H1 (cell line): ENCODE measurements around the gene TROAP. TPM values are rescaled to one million over a fixed set of nuclear protein-coding genes. Genes with fewer than 3 reads are reported as not detected.
A peak's percentile ranks its signal among the peaks of the same experiment; 100 is the strongest.

Experiments used
- CTCF ChIA-PET: fragments of 300-600 bp; sonication (Branson Sonifier 250); formaldehyde crosslinking; loops from one replicate; lab custom pipeline; 2021; ENCODE audit not compliant: partially characterized antibody; lab: Charles Lee
- POLR2A ChIA-PET: fragments of 300-600 bp; sonication (Branson Sonifier 250); formaldehyde crosslinking; loops from one replicate; lab custom pipeline; 2021; ENCODE audit warnings: inconsistent platforms; ENCODE audit not compliant: partially characterized antibody; lab: Charles Lee
- DNase-seq, 2 experiments: peaks; one replicate each; pipeline versions ENCODE4 v3.0.0 to v3.0.0-alpha.2; 2010 to 2022; ENCODE audit warnings: low spot score in 2 of 2, low read depth in 1 of 2, mixed read lengths in 1 of 2
- FAIRE-seq: peaks from 2 replicates; lab custom pipeline; 2011; peaks lifted over from hg19 to GRCh38; lab: Jason Lieb, UNC
- H2AFZ ChIP-seq: 2 replicates; pipeline ENCODE4 v1.8.1; 2012; ENCODE audit warnings: low read length, inconsistent platforms
- H2AK5ac ChIP-seq: 2 replicates; pipeline ENCODE4 v1.6.1; 2013; ENCODE audit warnings: low read depth, low read length
- H2BK120ac ChIP-seq: replicated peaks from 2 replicates; pipeline ENCODE3; 2013; ENCODE audit warnings: low read depth, low read length, inconsistent platforms
- H2BK12ac ChIP-seq: 2 replicates; pipeline ENCODE4 v1.6.1; 2013; ENCODE audit warnings: low read depth, low read length
- H2BK15ac ChIP-seq: 2 replicates; pipeline ENCODE4 v1.6.1; 2013; ENCODE audit warnings: low read length
- H2BK20ac ChIP-seq: 2 replicates; pipeline ENCODE4 v1.6.1; 2013; ENCODE audit warnings: low read length
- H2BK5ac ChIP-seq: 2 replicates; pipeline ENCODE4 v1.6.1; 2013; ENCODE audit warnings: low read depth, low read length
- H3K14ac ChIP-seq: 2 replicates; pipeline ENCODE4 v1.6.1; 2013; ENCODE audit warnings: inconsistent platforms; ENCODE audit not compliant: insufficient read length
- H3K18ac ChIP-seq: 2 replicates; pipeline ENCODE4 v1.6.1; 2013; ENCODE audit warnings: low read length; ENCODE audit errors: extremely low read depth
- H3K23ac ChIP-seq: 2 replicates; pipeline ENCODE4 v1.6.1; 2013; ENCODE audit warnings: inconsistent platforms; ENCODE audit not compliant: insufficient read length
- H3K23me2 ChIP-seq: 2 replicates; pipeline ENCODE4 v1.6.1; 2013; ENCODE audit warnings: low read depth, low read length
- H3K27ac ChIP-seq: 2 replicates; pipeline ENCODE4 v1.6.1; 2011; ENCODE audit warnings: low read depth, low read length, inconsistent platforms
- H3K27me3 ChIP-seq, 4 experiments: replicated peaks in 1 of 4; 1 replicate in 1 of 4; 2 replicates in 3 of 4; pipeline versions ENCODE4 v1.6.1 to v1.8.1; 2011 to 2013; ENCODE audit warnings: low read length in 3 of 4, mild to moderate bottlenecking in 3 of 4, inconsistent platforms in 2 of 4, mixed read lengths in 2 of 4, moderate library complexity in 1 of 4; ENCODE audit not compliant: control insufficient read depth in 3 of 4, insufficient read depth in 3 of 4; ENCODE audit errors: extremely low read depth in 1 of 4
- H3K36me3 ChIP-seq, 4 experiments: 2 replicates each; pipeline versions ENCODE4 v1.6.1 to v1.8.1; 2011 to 2013; ENCODE audit warnings: mild to moderate bottlenecking in 4 of 4, low read length in 3 of 4, moderate library complexity in 2 of 4, control low read depth in 1 of 4, inconsistent platforms in 1 of 4; ENCODE audit not compliant: insufficient read depth in 4 of 4, control insufficient read depth in 2 of 4
- H3K4ac ChIP-seq: replicated peaks from 2 replicates; pipeline ENCODE3; 2013; ENCODE audit warnings: low read length, low read depth, mixed read lengths, inconsistent platforms; ENCODE audit not compliant: insufficient read length
- H3K4me1 ChIP-seq, 4 experiments: replicated peaks in 1 of 4; 1 replicate in 1 of 4; 2 replicates in 3 of 4; pipeline versions ENCODE4 v1.6.1 to v1.8.1; 2011 to 2013; ENCODE audit warnings: low read length in 3 of 4, inconsistent platforms in 2 of 4, mixed read lengths in 1 of 4; ENCODE audit not compliant: insufficient read depth in 4 of 4, control insufficient read depth in 3 of 4
- H3K4me2 ChIP-seq, 2 experiments: 2 replicates each; pipeline versions ENCODE4 v1.6.1 to v1.8.1; 2011 to 2013; ENCODE audit warnings: low read depth in 2 of 2, low read length in 2 of 2, control low read depth in 1 of 2, inconsistent platforms in 1 of 2, mild to moderate bottlenecking in 1 of 2; ENCODE audit not compliant: insufficient read depth in 1 of 2
- H3K4me3 ChIP-seq, 4 experiments: fragments of 200-600, 300-600 bp in 1 of 4; sonication (generic), shearing (Covaris generic), sonication (Bioruptor Twin) in 1 of 4; 2 replicates each; pipeline versions ENCODE4 v1.5.1 to v1.8.1; 2011 to 2016; ENCODE audit warnings: low read length in 4 of 4, low read depth in 3 of 4, control low read depth in 2 of 4, inconsistent platforms in 2 of 4, mild to moderate bottlenecking in 2 of 4, mixed read lengths in 1 of 4, moderate library complexity in 1 of 4; ENCODE audit not compliant: insufficient read depth in 2 of 4; ENCODE audit errors: extremely low read depth in 1 of 4
- H3K56ac ChIP-seq: replicated peaks from 2 replicates; pipeline ENCODE3; 2013; ENCODE audit warnings: low read depth, mild to moderate bottlenecking, mixed read lengths, low read length, inconsistent platforms; ENCODE audit not compliant: insufficient read length
- H3K79me1 ChIP-seq: 2 replicates; pipeline ENCODE4 v1.6.1; 2013; ENCODE audit warnings: low read depth, low read length, control low read depth
- H3K79me2 ChIP-seq, 2 experiments: 2 replicates each; pipeline versions ENCODE4 v1.6.1 to v1.8.1; 2012 to 2013; ENCODE audit warnings: low read length in 2 of 2, mild to moderate bottlenecking in 2 of 2, inconsistent platforms in 1 of 2; ENCODE audit not compliant: insufficient read depth in 2 of 2, control insufficient read depth in 1 of 2
- H3K9ac ChIP-seq, 4 experiments: replicated peaks in 1 of 4; 1 replicate in 1 of 4; 2 replicates in 3 of 4; pipeline versions ENCODE4 v1.6.1 to v1.8.1; 2011 to 2013; ENCODE audit warnings: low read depth in 3 of 4, low read length in 3 of 4, control low read depth in 2 of 4, mild to moderate bottlenecking in 2 of 4, moderate library complexity in 2 of 4, inconsistent platforms in 1 of 4; ENCODE audit errors: extremely low read depth in 1 of 4
- H3K9me3 ChIP-seq, 2 experiments: 2 replicates each; pipeline versions ENCODE4 v1.6.1 to v1.8.1; 2012 to 2013; ENCODE audit warnings: mild to moderate bottlenecking in 2 of 2, moderate library complexity in 2 of 2, control low read depth in 1 of 2, inconsistent platforms in 1 of 2, low read depth in 1 of 2, low read length in 1 of 2, mixed read lengths in 1 of 2; ENCODE audit not compliant: insufficient read depth in 2 of 2
- H4K20me1 ChIP-seq, 2 experiments: replicated peaks in 1 of 2; 2 replicates each; pipeline versions ENCODE3 to v1.8.1; 2011 to 2013; ENCODE audit warnings: inconsistent platforms in 2 of 2, low read length in 2 of 2, mild to moderate bottlenecking in 1 of 2; ENCODE audit not compliant: insufficient read depth in 2 of 2, control insufficient read depth in 1 of 2
- H4K5ac ChIP-seq: 2 replicates; pipeline ENCODE4 v1.6.1; 2013; ENCODE audit warnings: low read length, low read depth, mixed read lengths, inconsistent platforms; ENCODE audit not compliant: insufficient read length
- H4K8ac ChIP-seq: 2 replicates; pipeline ENCODE4 v1.8.0; 2013; ENCODE audit warnings: mild to moderate bottlenecking, moderate library complexity, low read length, inconsistent platforms; ENCODE audit not compliant: insufficient read depth; ENCODE audit errors: extremely low read depth
- H4K91ac ChIP-seq: replicated peaks from 2 replicates; pipeline ENCODE3; 2013; ENCODE audit warnings: low read length, mixed read lengths, inconsistent platforms; ENCODE audit not compliant: insufficient read length
- CBX8 ChIP-seq: fragments of 300-800, 300-1000 bp; sonication (generic); IDR thresholded peaks from 2 replicates; pipeline ENCODE4 v1.7.1; 2016; ENCODE audit warnings: low read depth, low read length, borderline replicate concordance
- POLR2A ChIP-seq, 2 experiments: IDR thresholded peaks; 1 replicate in 1 of 2; 2 replicates in 1 of 2; pipeline ENCODE4 v1.6.1; 2011; ENCODE audit warnings: low read depth in 2 of 2, low read length in 2 of 2, mild to moderate bottlenecking in 2 of 2; ENCODE audit errors: control extremely low read depth in 1 of 2
- TAF7 ChIP-seq: optimal IDR thresholded peaks from 2 replicates; pipeline ENCODE3; 2011; ENCODE audit warnings: low read depth, mild to moderate bottlenecking, inconsistent platforms, low read length, moderate library complexity, borderline replicate concordance
- WGBS, 2 experiments: shearing (Covaris generic) in 1 of 2; methylation state at CpG; one replicate each; pipeline versions ENCODE4 v1.1.6 to v1.1.7; 2013 to 2015; ENCODE audit warnings: low lambda C conversion rate in 2 of 2, mixed read lengths in 2 of 2, inconsistent platforms in 1 of 2, low coverage in 1 of 2, missing lambda C conversion rate in 1 of 2; ENCODE audit not compliant: insufficient replicate concordance in 2 of 2, insufficient coverage in 1 of 2, insufficient read length in 1 of 2; ENCODE audit errors: extremely low coverage in 1 of 2, missing lambda C conversion rate in 1 of 2; 5-methylcytosine and 5-hydroxymethylcytosine counted together
- polyA plus RNA-seq, 7 experiments: library from polyadenylated mRNA; depleted of rRNA in 3 of 7; stranded (reverse) in 5 of 7; unstranded in 2 of 7; fragments of >200 nt in 5 of 7; fragments of 200-250 nt in 2 of 7; gene quantifications; 1 replicate in 5 of 7; 2 replicates in 1 of 7; 4 replicates in 1 of 7; pipeline versions ENCODE4 v1.2.1 to v1.2.3, GENCODE V29; 2011 to 2013; ENCODE audit warnings: missing spikeins in 2 of 7, mixed read lengths in 2 of 7
- total RNA-seq: library from RNA; stranded (reverse); fragmentation: NEBNext Ultra II Directional; extraction: Animal tissue kit (Norgen Biotek cat#: 25700); gene quantifications from 2 replicates; pipeline ENCODE4 v1.2.1, GENCODE V29; 2021
- TF ChIP-seq, protein P1 (sequence below), 3 experiments: IDR thresholded peaks; 1 replicate in 2 of 3; 2 replicates in 1 of 3; pipeline versions ENCODE4 v1.5.1 to v1.6.1; 2011; ENCODE audit warnings: low read length in 3 of 3, mild to moderate bottlenecking in 3 of 3, inconsistent platforms in 2 of 3, low read depth in 1 of 3, moderate library complexity in 1 of 3; ENCODE audit not compliant: insufficient read depth in 1 of 3; ENCODE audit errors: control extremely low read depth in 1 of 3
- TF ChIP-seq, protein P2 (sequence below): IDR thresholded peaks from 2 replicates; pipeline ENCODE4 v1.6.1; 2012; ENCODE audit warnings: low read length, inconsistent platforms

TROAP gene
- total and polyA plus RNA-seq, 2 of the 8 experiments (the other 6 are each of a cell fraction or from before 2014, with no cell fraction given), result 36.7 to 52.0 TPM

DNA sequence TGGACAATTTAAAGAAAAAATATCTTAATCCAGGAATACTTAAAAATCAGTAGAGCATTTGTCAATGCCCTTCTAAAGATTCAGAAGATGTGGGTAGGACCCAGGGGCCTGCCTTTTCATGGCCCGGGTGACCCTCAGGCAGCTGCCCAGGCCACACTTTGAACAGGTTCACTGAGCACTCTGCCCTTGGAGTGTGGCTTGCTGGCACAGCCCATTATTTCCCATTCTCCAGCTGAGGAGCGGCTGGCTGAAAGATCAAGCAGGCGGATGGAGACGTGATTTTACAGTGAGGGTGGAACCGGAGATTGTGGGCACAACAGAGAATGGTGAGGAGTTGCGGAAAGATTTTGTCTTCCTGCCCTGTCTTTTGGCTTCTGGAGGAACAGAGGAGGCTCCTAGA is 35.2 kb upstream of the TROAP start:
- H4K91ac ChIP-seq, result no peak overlapping the region

More for the DNA sequence above, 35.2 kb upstream of the TROAP start:
- H3K9ac ChIP-seq, result no peak overlapping the region
- H3K36me3 ChIP-seq, result no peaks in the 10 kb centered on the region
- H2BK15ac ChIP-seq, result peak overlapping the region; percentile 84
- H2AK5ac ChIP-seq, result no peak overlapping the region
- no peak overlapping the region for H4K5ac ChIP-seq
- no peak overlapping the region for H3K23ac ChIP-seq
- POLR2A ChIA-PET, result interaction anchor here (1.3 to 1.6 kb wide), 2 partner anchors 17 to 60 kb away, joined by 3 read pairs; no protein-coding TSS in a partner anchor
- no peaks in the 10 kb centered on the region for H4K20me1 ChIP-seq
- H3K56ac ChIP-seq, result no peak overlapping the region
- no peak overlapping the region for H3K27ac ChIP-seq
- no peak for FAIRE-seq
- H2BK5ac ChIP-seq, result no peak overlapping the region
- H3K4me1 ChIP-seq, result peaks cover 0 to 4% (median 3%) of the 10 kb centered on the region in 4 experiments; a peak in 5 of 7 replicates
- H3K27me3 ChIP-seq, result peaks cover 4 to 12% (median 10%) of the 10 kb centered on the region in 4 experiments
- H3K4me2 ChIP-seq, result no peak overlapping the region
- no peaks in the 10 kb centered on the region for H3K9me3 ChIP-seq
- no peak overlapping the region for H2BK20ac ChIP-seq
- no peak overlapping the region for H3K4me3 ChIP-seq
- H2BK120ac ChIP-seq, result no peak overlapping the region
- no peak for DNase-seq
- no peak overlapping the region for H2AFZ ChIP-seq
- TF ChIP-seq, protein P1, sequence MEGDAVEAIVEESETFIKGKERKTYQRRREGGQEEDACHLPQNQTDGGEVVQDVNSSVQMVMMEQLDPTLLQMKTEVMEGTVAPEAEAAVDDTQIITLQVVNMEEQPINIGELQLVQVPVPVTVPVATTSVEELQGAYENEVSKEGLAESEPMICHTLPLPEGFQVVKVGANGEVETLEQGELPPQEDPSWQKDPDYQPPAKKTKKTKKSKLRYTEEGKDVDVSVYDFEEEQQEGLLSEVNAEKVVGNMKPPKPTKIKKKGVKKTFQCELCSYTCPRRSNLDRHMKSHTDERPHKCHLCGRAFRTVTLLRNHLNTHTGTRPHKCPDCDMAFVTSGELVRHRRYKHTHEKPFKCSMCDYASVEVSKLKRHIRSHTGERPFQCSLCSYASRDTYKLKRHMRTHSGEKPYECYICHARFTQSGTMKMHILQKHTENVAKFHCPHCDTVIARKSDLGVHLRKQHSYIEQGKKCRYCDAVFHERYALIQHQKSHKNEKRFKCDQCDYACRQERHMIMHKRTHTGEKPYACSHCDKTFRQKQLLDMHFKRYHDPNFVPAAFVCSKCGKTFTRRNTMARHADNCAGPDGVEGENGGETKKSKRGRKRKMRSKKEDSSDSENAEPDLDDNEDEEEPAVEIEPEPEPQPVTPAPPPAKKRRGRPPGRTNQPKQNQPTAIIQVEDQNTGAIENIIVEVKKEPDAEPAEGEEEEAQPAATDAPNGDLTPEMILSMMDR (IDR thresholded peaks at IDR 0.05; ENCODE audit: control extremely low read depth in 1 of 3, insufficient read depth in 1 of 3, low read depth in 1 of 3, low read length in 3 of 3), result no peak
- TF ChIP-seq CBX8 (no peak), TAF7 (no peak), POLR2A (IDR thresholded peaks at IDR 0.05; ENCODE audit: control extremely low read depth in 1 of 2, low read depth in 2 of 2, low read length in 2 of 2) (no peak)
- TF ChIP-seq, protein P2, sequence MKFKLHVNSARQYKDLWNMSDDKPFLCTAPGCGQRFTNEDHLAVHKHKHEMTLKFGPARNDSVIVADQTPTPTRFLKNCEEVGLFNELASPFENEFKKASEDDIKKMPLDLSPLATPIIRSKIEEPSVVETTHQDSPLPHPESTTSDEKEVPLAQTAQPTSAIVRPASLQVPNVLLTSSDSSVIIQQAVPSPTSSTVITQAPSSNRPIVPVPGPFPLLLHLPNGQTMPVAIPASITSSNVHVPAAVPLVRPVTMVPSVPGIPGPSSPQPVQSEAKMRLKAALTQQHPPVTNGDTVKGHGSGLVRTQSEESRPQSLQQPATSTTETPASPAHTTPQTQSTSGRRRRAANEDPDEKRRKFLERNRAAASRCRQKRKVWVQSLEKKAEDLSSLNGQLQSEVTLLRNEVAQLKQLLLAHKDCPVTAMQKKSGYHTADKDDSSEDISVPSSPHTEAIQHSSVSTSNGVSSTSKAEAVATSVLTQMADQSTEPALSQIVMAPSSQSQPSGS, result no peak
- no peaks in the 10 kb centered on the region for H3K79me1 ChIP-seq
- no peak overlapping the region for H3K18ac ChIP-seq
- no peak overlapping the region for H4K8ac ChIP-seq
- 61% methylated on average over 6 of the region's 6 CpGs; no CpG with 5 or more reads in 1 of the 2 experiments for WGBS, 2 experiments
- H3K14ac ChIP-seq, result no peak overlapping the region
- H3K23me2 ChIP-seq, result no peaks in the 10 kb centered on the region
- H2BK12ac ChIP-seq, result no peak overlapping the region; the same call in 1 of the 2 replicates
- CTCF ChIA-PET, result interaction anchor here (0.6 to 17.0 kb wide), 22 partner anchors 8 to 293 kb away, joined by 3 to 276 read pairs (median 6); partner anchors contain the start of genes C1QL4, DNAJC22, KCNH3 and PRPH
- no peaks in the 10 kb centered on the region for H3K79me2 ChIP-seq
- no peak overlapping the region for H3K4ac ChIP-seq
